Stomach smooth muscle (tissue), 2 donors: Measurements from ENCODE around the gene SHROOM3.

Experiments used
- H3K27ac ChIP-seq: one replicate; pipeline ENCODE4 v1.7.0; 2013; ENCODE audit warnings: mild to moderate bottlenecking, low read length, inconsistent platforms
- H3K27me3 ChIP-seq, 2 donors: one replicate each; pipeline ENCODE4 v1.7.0; 2013; ENCODE audit warnings: low read length in 2 of 2; ENCODE audit not compliant: insufficient read depth in 2 of 2, control insufficient read depth in 1 of 2
- H3K36me3 ChIP-seq, 2 donors: one replicate each; pipeline ENCODE4 v1.7.0; 2013; ENCODE audit warnings: low read length in 2 of 2; ENCODE audit not compliant: control insufficient read depth in 2 of 2, insufficient read depth in 2 of 2
- H3K4me1 ChIP-seq: one replicate; pipeline ENCODE4 v1.7.0; 2013; ENCODE audit warnings: low read length; ENCODE audit not compliant: control insufficient read depth, insufficient read depth
- H3K4me3 ChIP-seq, 2 donors: one replicate each; pipeline ENCODE4 v1.7.0; 2013; ENCODE audit warnings: low read length in 2 of 2
- H3K9ac ChIP-seq, 2 donors: one replicate each; pipeline ENCODE4 v1.7.0; 2013; ENCODE audit warnings: low read length in 2 of 2, mild to moderate bottlenecking in 1 of 2
- H3K9me3 ChIP-seq, 2 donors: one replicate each; pipeline ENCODE4 v1.7.0; 2013; ENCODE audit warnings: low read length in 2 of 2; ENCODE audit not compliant: control insufficient read depth in 2 of 2
- donor health status: healthy.
- donor health status: Pancreatic carcinoma.

The SHROOM3 gene

DNA sequence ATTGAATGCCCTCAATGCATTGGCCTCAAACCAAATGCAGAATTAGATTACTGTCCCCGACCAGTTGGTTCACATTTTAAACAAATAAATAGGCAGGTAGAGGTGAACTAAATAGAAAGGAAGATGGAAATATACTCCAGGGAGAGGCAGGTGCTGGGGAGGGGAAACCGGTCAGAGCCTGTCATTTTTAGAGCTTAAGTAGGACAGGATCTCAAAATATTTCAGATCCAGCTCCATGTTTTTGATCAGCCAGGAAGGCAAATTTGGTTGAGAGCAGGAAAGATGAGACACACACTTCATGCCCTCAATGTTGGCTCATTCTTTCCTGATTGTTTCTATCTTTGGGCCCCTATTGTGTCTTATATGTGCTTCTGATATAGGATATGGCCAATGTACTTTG is 206.7 kb downstream of the SHROOM3 start:
- Histone ChIP-seq H3K4me3 (no peak overlapping the region), H3K4me1 (no peaks in the 10 kb centered on the region), H3K27me3 (no peaks in the 10 kb centered on the region), H3K36me3 (no peaks in the 10 kb centered on the region), H3K27ac (no peak overlapping the region), H3K9ac (no peak overlapping the region), H3K9me3 (no peaks in the 10 kb centered on the region)

- H3K27me3 ChIP-seq, result no peaks in the 10 kb centered on the region
- H3K4me1 ChIP-seq, result no peaks in the 10 kb centered on the region
- no peak overlapping the region for H3K4me3 ChIP-seq
- no peak overlapping the region for H3K27ac ChIP-seq
- H3K9ac ChIP-seq, result no peak overlapping the region
- no peaks in the 10 kb centered on the region for H3K9me3 ChIP-seq
- no peaks in the 10 kb centered on the region for H3K36me3 ChIP-seq
These were observed 209.9 kb downstream of the SHROOM3 start for GRCh38 chr4:76644831-76645485.

- Histone ChIP-seq H3K4me1 (no peaks in the 10 kb centered on the region), H3K9ac (no peak overlapping the region), H3K9me3 (no peaks in the 10 kb centered on the region), H3K36me3 (no peaks in the 10 kb centered on the region), H3K27me3 (no peaks in the 10 kb centered on the region), H3K4me3 (no peak overlapping the region), H3K27ac (no peak overlapping the region)
These were observed 214.1 kb downstream of the SHROOM3 start for GRCh38 chr4:76649086-76649485.

DNA sequence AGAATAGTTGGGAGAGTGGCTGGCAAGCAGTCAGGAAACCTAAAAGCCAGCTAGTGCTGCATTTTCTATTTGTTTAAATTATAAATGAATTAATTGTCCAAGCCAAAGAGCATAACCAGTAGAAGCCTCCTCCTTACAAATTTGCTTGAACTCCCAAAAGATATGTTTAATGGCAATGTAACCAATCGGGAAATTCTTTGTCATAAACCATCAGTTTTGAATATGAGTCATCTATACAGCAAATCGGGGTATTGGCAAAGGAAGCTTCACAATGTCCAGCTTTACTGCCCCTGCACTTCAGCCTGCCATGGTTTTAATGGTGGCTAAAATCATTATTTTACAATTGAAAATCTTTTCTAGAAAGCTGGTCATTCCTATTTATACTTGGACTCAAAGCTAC is 216.6 kb downstream of the SHROOM3 start:
- Histone ChIP-seq H3K4me1 (no peaks in the 10 kb centered on the region), H3K27me3 (no peaks in the 10 kb centered on the region)

GRCh38 chr4:76652389-76652788 is 217.4 kb downstream of the SHROOM3 start:
- Histone ChIP-seq H3K27me3 (no peaks in the 10 kb centered on the region), H3K9me3 (no peaks in the 10 kb centered on the region), H3K36me3 (no peaks in the 10 kb centered on the region), H3K4me3 (no peak overlapping the region), H3K4me1 (no peaks in the 10 kb centered on the region), H3K9ac (no peak overlapping the region), H3K27ac (no peak overlapping the region)

More for the DNA sequence above, 216.6 kb downstream of the SHROOM3 start:
- Histone ChIP-seq H3K9ac (no peak overlapping the region), H3K9me3 (no peaks in the 10 kb centered on the region), H3K36me3 (no peaks in the 10 kb centered on the region), H3K4me3 (no peak overlapping the region), H3K27ac (no peak overlapping the region)

GRCh38 chr4:76654084-76654483 is 219.1 kb downstream of the SHROOM3 start:
- no peak overlapping the region for H3K4me3 ChIP-seq
- no peaks in the 10 kb centered on the region for H3K27me3 ChIP-seq
- H3K9me3 ChIP-seq, result no peaks in the 10 kb centered on the region
- H3K4me1 ChIP-seq, result peaks cover 2% of the 10 kb centered on the region
- H3K27ac ChIP-seq, result no peak overlapping the region
- no peak overlapping the region for H3K9ac ChIP-seq
- no peaks in the 10 kb centered on the region for H3K36me3 ChIP-seq

DNA sequence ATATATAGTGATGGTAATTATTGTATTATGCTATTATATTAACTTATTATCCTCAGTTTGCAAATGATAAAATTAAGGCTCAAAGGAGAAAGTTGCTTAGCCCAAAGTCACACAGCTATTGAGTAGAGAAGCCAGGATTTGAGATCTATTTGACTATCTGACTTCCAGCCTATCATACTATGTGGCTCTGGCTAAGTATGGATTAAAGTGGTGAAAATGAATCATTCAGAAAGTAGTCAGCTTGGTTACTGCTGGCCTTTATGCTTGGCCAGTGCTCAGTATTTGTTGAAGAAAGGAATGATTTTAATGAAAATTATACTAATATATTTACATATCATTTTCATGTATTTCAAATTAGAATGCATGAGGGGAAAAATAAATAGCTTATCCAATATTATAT is 219.8 kb downstream of the SHROOM3 start:
- H3K9ac ChIP-seq, result no peak overlapping the region
- H3K27me3 ChIP-seq, result no peaks in the 10 kb centered on the region
- peaks cover 2% of the 10 kb centered on the region for H3K4me1 ChIP-seq
- H3K36me3 ChIP-seq, result no peaks in the 10 kb centered on the region
- no peak overlapping the region for H3K4me3 ChIP-seq
- no peaks in the 10 kb centered on the region for H3K9me3 ChIP-seq
- H3K27ac ChIP-seq, result no peak overlapping the region

DNA sequence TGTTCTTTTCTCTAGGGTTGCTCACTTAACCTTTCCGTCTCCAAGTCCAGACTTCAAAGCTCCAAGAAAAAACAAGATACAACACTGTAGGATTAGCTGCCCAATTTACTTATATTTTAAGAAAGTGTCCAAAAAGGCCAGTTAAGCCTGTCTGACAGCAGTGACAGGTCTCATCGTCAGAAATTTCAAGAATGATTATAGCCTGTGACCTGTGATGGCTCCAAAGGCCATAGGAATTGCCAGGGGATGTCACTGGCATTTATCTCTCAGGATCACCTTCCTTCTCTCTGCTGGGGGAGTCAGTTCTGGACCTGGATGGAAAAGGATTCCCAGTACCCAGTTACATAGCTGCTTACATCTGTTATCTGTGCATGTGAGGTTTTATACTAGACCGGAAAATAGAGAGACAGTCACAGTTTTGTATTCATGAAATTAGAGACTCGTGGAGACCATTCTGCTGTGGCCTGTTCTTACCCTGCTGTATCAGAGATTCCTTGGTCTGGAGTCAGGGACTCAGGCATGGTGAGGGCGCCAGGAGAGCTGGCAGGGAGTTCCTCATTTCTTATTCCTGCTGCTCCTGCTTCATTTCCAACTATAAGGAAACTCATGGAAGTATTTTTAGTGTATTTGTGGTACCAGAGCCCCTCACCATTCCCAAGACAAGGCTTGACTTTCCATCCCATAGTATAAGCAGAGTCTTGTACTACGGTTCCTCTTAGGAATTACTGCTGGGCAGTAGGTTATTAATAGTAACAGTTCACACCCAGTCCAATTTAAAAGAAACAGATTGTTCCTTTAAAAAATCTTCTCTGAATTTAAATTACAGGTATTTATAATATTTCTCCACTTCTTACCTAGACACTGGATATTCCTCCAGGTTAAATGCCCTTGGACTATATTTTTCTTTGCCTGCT is 220.8 kb downstream of the SHROOM3 start:
- peaks cover 2% of the 10 kb centered on the region for H3K4me1 ChIP-seq
- H3K27ac ChIP-seq, result no peak overlapping the region
- H3K27me3 ChIP-seq, result no peaks in the 10 kb centered on the region

GRCh38 chr4:76657443-76657842 is 222.4 kb downstream of the SHROOM3 start:
- Histone ChIP-seq H3K4me1 (peaks cover 2% of the 10 kb centered on the region), H3K9me3 (no peaks in the 10 kb centered on the region), H3K9ac (no peak overlapping the region), H3K27me3 (no peaks in the 10 kb centered on the region), H3K36me3 (no peaks in the 10 kb centered on the region), H3K4me3 (no peak overlapping the region), H3K27ac (no peak overlapping the region)

More for the DNA sequence above, 220.8 kb downstream of the SHROOM3 start:
- Histone ChIP-seq H3K9ac (no peak overlapping the region), H3K4me3 (no peak overlapping the region), H3K9me3 (no peaks in the 10 kb centered on the region), H3K36me3 (no peaks in the 10 kb centered on the region)

- Histone ChIP-seq H3K27me3 (no peaks in the 10 kb centered on the region), H3K9ac (no peak overlapping the region), H3K4me3 (no peak overlapping the region), H3K4me1 (peaks cover 2% of the 10 kb centered on the region), H3K27ac (no peak overlapping the region), H3K9me3 (no peaks in the 10 kb centered on the region), H3K36me3 (no peaks in the 10 kb centered on the region)
These were observed 223.4 kb downstream of the SHROOM3 start for GRCh38 chr4:76658231-76659102.
